ENCODE data around the gene SRPK3.

The SRPK3 gene

DNA sequence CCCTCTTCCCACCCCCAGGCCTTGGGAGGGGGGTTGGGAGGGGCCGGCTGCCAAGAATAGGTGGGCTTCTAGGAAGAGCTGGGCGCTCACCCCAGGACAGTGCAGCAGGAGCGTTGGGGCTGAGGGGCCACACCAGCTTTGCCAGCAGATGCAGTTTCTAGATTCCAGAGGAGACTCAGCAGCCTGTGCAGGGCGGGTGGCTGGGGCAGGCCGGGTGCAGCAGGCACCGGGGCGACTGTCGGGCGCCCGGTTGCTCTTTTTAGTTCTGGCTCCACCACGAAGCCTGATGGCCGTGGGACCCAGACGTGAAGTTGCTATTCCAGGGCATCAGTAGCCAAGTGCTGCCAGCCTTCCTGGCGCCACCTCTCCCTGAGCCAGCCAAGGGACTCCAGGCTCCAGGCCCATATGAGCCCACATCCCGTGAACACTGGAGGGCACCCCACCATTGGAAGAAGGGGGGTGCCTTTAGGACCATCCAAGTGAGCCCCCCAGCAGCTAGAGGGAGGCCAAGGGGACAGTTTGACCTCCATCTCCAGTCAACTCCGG lies 19.4 kb downstream of the SRPK3 start:
- no peaks in the 10 kb centered on the region for H3K27me3 ChIP-seq (ENCODE audit: control insufficient read depth in 1 of 2, insufficient read depth in 2 of 2, low read length in 2 of 2)
- peaks cover 8 to 10% of the 10 kb centered on the region in 2 donors for H3K4me1 ChIP-seq (ENCODE audit: control insufficient read depth in 1 of 2, insufficient read depth in 2 of 2, low read length in 2 of 2)
- H3K9ac ChIP-seq (ENCODE audit: low read depth in 1 of 2, low read length in 2 of 2), result no peak overlapping the region
- H3K9me3 ChIP-seq (ENCODE audit: control insufficient read depth in 1 of 2, low read length in 2 of 2), result no peaks in the 10 kb centered on the region
- no peak overlapping the region for H3K27ac ChIP-seq (ENCODE audit: low read depth, low read length)
- peaks cover 0 to 21% of the 10 kb centered on the region in 2 donors for H3K36me3 ChIP-seq (ENCODE audit: control insufficient read depth in 1 of 2, insufficient read depth in 2 of 2, low read length in 2 of 2)
- H3K4me3 ChIP-seq (ENCODE audit: low read depth in 1 of 2, low read length in 2 of 2), result no peak overlapping the region

GRCh38 chrX:153800746-153801145 lies 19.9 kb downstream of the SRPK3 start:
- Histone ChIP-seq H3K36me3 (ENCODE audit: control insufficient read depth in 1 of 2, insufficient read depth in 2 of 2, low read length in 2 of 2) (peaks cover 0 to 21% of the 10 kb centered on the region in 2 donors), H3K9me3 (ENCODE audit: control insufficient read depth in 1 of 2, low read length in 2 of 2) (no peaks in the 10 kb centered on the region), H3K9ac (ENCODE audit: low read depth in 1 of 2, low read length in 2 of 2) (no peak overlapping the region), H3K27me3 (ENCODE audit: control insufficient read depth in 1 of 2, insufficient read depth in 2 of 2, low read length in 2 of 2) (no peaks in the 10 kb centered on the region), H3K4me1 (ENCODE audit: control insufficient read depth in 1 of 2, insufficient read depth in 2 of 2, low read length in 2 of 2) (peaks cover 5 to 6% of the 10 kb centered on the region in 2 donors), H3K27ac (ENCODE audit: low read depth, low read length) (no peak overlapping the region), H3K4me3 (ENCODE audit: low read depth in 1 of 2, low read length in 2 of 2) (no peak overlapping the region)

- Histone ChIP-seq H3K4me3 (ENCODE audit: low read depth in 1 of 2, low read length in 2 of 2) (no peak overlapping the region), H3K36me3 (ENCODE audit: control insufficient read depth in 1 of 2, insufficient read depth in 2 of 2, low read length in 2 of 2) (peaks cover 0 to 21% of the 10 kb centered on the region in 2 donors), H3K4me1 (ENCODE audit: control insufficient read depth in 1 of 2, insufficient read depth in 2 of 2, low read length in 2 of 2) (no peaks in the 10 kb centered on the region), H3K9ac (ENCODE audit: low read depth in 1 of 2, low read length in 2 of 2) (no peak overlapping the region), H3K27me3 (ENCODE audit: control insufficient read depth in 1 of 2, insufficient read depth in 2 of 2, low read length in 2 of 2) (no peaks in the 10 kb centered on the region), H3K27ac (ENCODE audit: low read depth, low read length) (no peak overlapping the region), H3K9me3 (ENCODE audit: control insufficient read depth in 1 of 2, low read length in 2 of 2) (no peaks in the 10 kb centered on the region)
Measured at GRCh38 chrX:153801669-153802068, 20.8 kb downstream of the SRPK3 start.

DNA sequence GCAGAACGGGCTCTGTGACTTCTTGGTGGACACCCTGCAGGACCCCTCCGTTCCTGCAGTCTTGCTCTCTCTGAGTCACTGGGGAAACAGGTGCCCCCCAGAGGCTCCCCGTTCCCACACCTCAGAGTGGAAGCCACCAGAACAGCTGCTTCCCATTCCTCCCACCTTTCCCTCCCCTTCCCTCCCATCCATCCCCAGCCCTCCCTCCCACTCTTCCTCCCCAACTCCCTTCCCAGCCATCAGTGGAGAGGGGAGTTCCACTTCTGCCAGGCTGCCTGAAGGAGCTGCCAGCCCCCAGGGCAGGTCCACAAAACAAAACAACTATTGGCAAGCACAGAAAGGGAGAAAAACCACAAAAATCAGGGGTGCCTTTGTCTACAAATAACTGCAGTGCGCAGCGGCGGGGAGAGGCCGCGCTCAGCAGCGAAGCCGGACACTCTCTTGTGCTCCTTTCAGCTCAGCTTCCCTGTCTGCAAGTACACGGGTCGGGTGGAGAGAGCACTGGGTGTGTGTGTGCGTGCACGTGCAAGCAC lies 21.7 kb downstream of the SRPK3 start:
- no peaks in the 10 kb centered on the region for H3K27me3 ChIP-seq (ENCODE audit: control insufficient read depth in 1 of 2, insufficient read depth in 2 of 2, low read length in 2 of 2)
- H3K9me3 ChIP-seq (ENCODE audit: control insufficient read depth in 1 of 2, low read length in 2 of 2), result no peaks in the 10 kb centered on the region
- no peaks in the 10 kb centered on the region for H3K4me1 ChIP-seq (ENCODE audit: control insufficient read depth in 1 of 2, insufficient read depth in 2 of 2, low read length in 2 of 2)
- H3K9ac ChIP-seq (ENCODE audit: low read depth in 1 of 2, low read length in 2 of 2), result no peak overlapping the region
- H3K4me3 ChIP-seq (ENCODE audit: low read depth in 1 of 2, low read length in 2 of 2), result no peak overlapping the region
- H3K36me3 ChIP-seq (ENCODE audit: control insufficient read depth in 1 of 2, insufficient read depth in 2 of 2, low read length in 2 of 2), result peaks cover 0 to 15% of the 10 kb centered on the region in 2 donors
- no peak overlapping the region for H3K27ac ChIP-seq (ENCODE audit: low read depth, low read length)

DNA sequence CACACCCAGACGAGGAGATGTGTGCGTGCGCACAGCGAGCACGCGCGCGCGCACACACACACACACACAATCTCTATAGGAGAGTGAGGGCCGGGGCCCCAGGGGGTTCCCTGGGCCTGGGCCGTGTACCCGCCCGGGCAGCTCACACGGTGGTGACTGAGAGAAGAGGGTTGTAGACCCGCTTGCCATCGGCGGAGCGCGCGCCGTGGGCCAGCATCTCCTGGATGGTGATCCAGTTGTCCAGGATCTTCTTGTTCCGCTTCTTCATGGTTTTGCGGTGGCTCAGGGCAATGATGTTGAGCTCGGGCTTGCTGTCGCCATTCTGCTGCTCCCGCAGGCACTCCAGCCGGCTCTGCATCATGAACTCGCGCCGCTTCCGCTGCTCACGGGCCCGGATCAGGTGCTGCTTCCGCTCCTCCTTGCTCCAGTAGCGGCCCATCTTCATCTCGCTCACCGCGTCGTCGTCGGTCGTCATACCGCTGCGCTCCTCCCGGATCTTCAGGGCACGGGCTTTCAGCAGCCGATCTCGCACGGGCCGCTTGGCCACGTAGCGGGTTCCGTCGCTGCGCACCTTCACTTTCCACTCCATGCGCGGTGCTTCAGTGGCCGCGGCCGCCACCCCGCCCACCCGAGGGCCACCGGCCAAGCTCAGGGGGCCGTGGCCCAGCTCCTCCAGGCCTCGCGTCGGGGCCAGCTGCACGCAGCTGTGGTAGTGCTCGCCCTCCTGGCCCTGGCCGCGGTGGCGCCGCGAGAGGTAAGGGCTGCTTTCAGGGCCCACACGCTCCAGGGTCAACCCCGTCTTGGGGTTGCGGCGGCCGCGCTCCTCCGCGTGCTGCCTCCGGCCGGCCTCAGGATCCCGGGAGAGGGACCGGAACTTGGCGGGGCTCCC lies 22.6 kb downstream of the SRPK3 start:
- H3K36me3 ChIP-seq (ENCODE audit: control insufficient read depth in 1 of 2, insufficient read depth in 2 of 2, low read length in 2 of 2), result peaks cover 0 to 7% of the 10 kb centered on the region in 2 donors
- H3K4me3 ChIP-seq (ENCODE audit: low read depth in 1 of 2, low read length in 2 of 2), result no peak overlapping the region
- H3K4me1 ChIP-seq (ENCODE audit: control insufficient read depth in 1 of 2, insufficient read depth in 2 of 2, low read length in 2 of 2), result no peaks in the 10 kb centered on the region
- no peak overlapping the region for H3K9ac ChIP-seq (ENCODE audit: low read depth in 1 of 2, low read length in 2 of 2)
- no peaks in the 10 kb centered on the region for H3K9me3 ChIP-seq (ENCODE audit: control insufficient read depth in 1 of 2, low read length in 2 of 2)
- no peaks in the 10 kb centered on the region for H3K27me3 ChIP-seq (ENCODE audit: control insufficient read depth in 1 of 2, insufficient read depth in 2 of 2, low read length in 2 of 2)
- H3K27ac ChIP-seq (ENCODE audit: low read depth, low read length), result no peak overlapping the region

- H3K4me1 ChIP-seq (ENCODE audit: control insufficient read depth in 1 of 2, insufficient read depth in 2 of 2, low read length in 2 of 2), result no peaks in the 10 kb centered on the region
- H3K27ac ChIP-seq (ENCODE audit: low read depth, low read length), result no peak overlapping the region
- H3K9me3 ChIP-seq (ENCODE audit: control insufficient read depth in 1 of 2, low read length in 2 of 2), result no peaks in the 10 kb centered on the region
- H3K4me3 ChIP-seq (ENCODE audit: low read depth in 1 of 2, low read length in 2 of 2), result no peak overlapping the region
- no peaks in the 10 kb centered on the region for H3K27me3 ChIP-seq (ENCODE audit: control insufficient read depth in 1 of 2, insufficient read depth in 2 of 2, low read length in 2 of 2)
- no peak overlapping the region for H3K9ac ChIP-seq (ENCODE audit: low read depth in 1 of 2, low read length in 2 of 2)
- peaks cover 0 to 3% of the 10 kb centered on the region in 2 donors for H3K36me3 ChIP-seq (ENCODE audit: control insufficient read depth in 1 of 2, insufficient read depth in 2 of 2, low read length in 2 of 2)
Measured at GRCh38 chrX:153804100-153804595, 23.3 kb downstream of the SRPK3 start.

DNA sequence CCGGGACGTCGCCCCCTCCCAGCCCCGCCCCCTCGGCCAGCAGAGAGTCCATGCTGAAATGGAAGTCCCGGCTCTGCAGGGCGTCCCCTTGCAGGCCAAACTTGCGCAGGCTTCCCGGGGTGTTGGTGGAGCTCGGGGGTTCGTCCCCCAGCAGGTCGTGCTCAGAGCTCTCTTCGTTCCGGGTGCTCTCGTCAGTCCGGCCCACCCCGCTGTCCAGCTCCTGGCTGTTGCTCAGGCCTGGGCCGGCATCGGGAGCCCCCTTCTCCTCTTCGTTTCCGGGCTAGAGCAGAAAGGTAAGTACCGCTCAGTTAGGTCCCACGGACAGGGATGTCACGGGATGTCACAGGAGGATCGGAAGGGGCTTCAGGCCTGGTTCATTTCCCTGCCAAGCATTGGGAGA lies 23.8 kb downstream of the SRPK3 start:
- Histone ChIP-seq H3K9ac (ENCODE audit: low read depth in 1 of 2, low read length in 2 of 2) (no peak overlapping the region), H3K9me3 (ENCODE audit: control insufficient read depth in 1 of 2, low read length in 2 of 2) (no peaks in the 10 kb centered on the region), H3K4me3 (ENCODE audit: low read depth in 1 of 2, low read length in 2 of 2) (no peak overlapping the region), H3K27me3 (ENCODE audit: control insufficient read depth in 1 of 2, insufficient read depth in 2 of 2, low read length in 2 of 2) (no peaks in the 10 kb centered on the region), H3K36me3 (ENCODE audit: control insufficient read depth in 1 of 2, insufficient read depth in 2 of 2, low read length in 2 of 2) (no peaks in the 10 kb centered on the region), H3K27ac (ENCODE audit: low read depth, low read length) (no peak overlapping the region), H3K4me1 (ENCODE audit: control insufficient read depth in 1 of 2, insufficient read depth in 2 of 2, low read length in 2 of 2) (no peaks in the 10 kb centered on the region)

- H3K27ac ChIP-seq (ENCODE audit: low read depth, low read length), result no peak overlapping the region
- no peaks in the 10 kb centered on the region for H3K27me3 ChIP-seq (ENCODE audit: control insufficient read depth in 1 of 2, insufficient read depth in 2 of 2, low read length in 2 of 2)
- no peak overlapping the region for H3K9ac ChIP-seq (ENCODE audit: low read depth in 1 of 2, low read length in 2 of 2)
- H3K4me3 ChIP-seq (ENCODE audit: low read depth in 1 of 2, low read length in 2 of 2), result no peak overlapping the region
- no peaks in the 10 kb centered on the region for H3K9me3 ChIP-seq (ENCODE audit: control insufficient read depth in 1 of 2, low read length in 2 of 2)
- H3K4me1 ChIP-seq (ENCODE audit: control insufficient read depth in 1 of 2, insufficient read depth in 2 of 2, low read length in 2 of 2), result no peaks in the 10 kb centered on the region
- H3K36me3 ChIP-seq (ENCODE audit: control insufficient read depth in 1 of 2, insufficient read depth in 2 of 2, low read length in 2 of 2), result no peaks in the 10 kb centered on the region
Measured at GRCh38 chrX:153805436-153805835, 24.6 kb downstream of the SRPK3 start.

- H3K4me1 ChIP-seq (ENCODE audit: control insufficient read depth in 1 of 2, insufficient read depth in 2 of 2, low read length in 2 of 2), result no peaks in the 10 kb centered on the region
- no peaks in the 10 kb centered on the region for H3K9me3 ChIP-seq (ENCODE audit: control insufficient read depth in 1 of 2, low read length in 2 of 2)
- H3K27me3 ChIP-seq (ENCODE audit: control insufficient read depth in 1 of 2, insufficient read depth in 2 of 2, low read length in 2 of 2), result no peaks in the 10 kb centered on the region
- H3K36me3 ChIP-seq (ENCODE audit: control insufficient read depth in 1 of 2, insufficient read depth in 2 of 2, low read length in 2 of 2), result no peaks in the 10 kb centered on the region
- no peak overlapping the region for H3K27ac ChIP-seq (ENCODE audit: low read depth, low read length)
- H3K4me3 ChIP-seq (ENCODE audit: low read depth in 1 of 2, low read length in 2 of 2), result no peak overlapping the region
- no peak overlapping the region for H3K9ac ChIP-seq (ENCODE audit: low read depth in 1 of 2, low read length in 2 of 2)
Measured at GRCh38 chrX:153806999-153807575, 26.2 kb downstream of the SRPK3 start.

GRCh38 chrX:153807976-153808375 lies 27.1 kb downstream of the SRPK3 start:
- Histone ChIP-seq H3K4me1 (ENCODE audit: control insufficient read depth in 1 of 2, insufficient read depth in 2 of 2, low read length in 2 of 2) (no peaks in the 10 kb centered on the region), H3K9ac (ENCODE audit: low read depth in 1 of 2, low read length in 2 of 2) (no peak overlapping the region), H3K27me3 (ENCODE audit: control insufficient read depth in 1 of 2, insufficient read depth in 2 of 2, low read length in 2 of 2) (no peaks in the 10 kb centered on the region), H3K27ac (ENCODE audit: low read depth, low read length) (no peak overlapping the region), H3K36me3 (ENCODE audit: control insufficient read depth in 1 of 2, insufficient read depth in 2 of 2, low read length in 2 of 2) (no peaks in the 10 kb centered on the region), H3K9me3 (ENCODE audit: control insufficient read depth in 1 of 2, low read length in 2 of 2) (no peaks in the 10 kb centered on the region), H3K4me3 (ENCODE audit: low read depth in 1 of 2, low read length in 2 of 2) (no peak overlapping the region)
